GM19328 (cell line): ENCODE measurements around the gene FLCN.

Source experiments
- ATAC-seq: cut with Tn5 transposase; IDR thresholded peaks from one replicate; pipeline ENCODE4 v1.9.1; 2021; ENCODE audit warnings: mild to moderate bottlenecking, moderate library complexity; ENCODE audit not compliant: unreplicated experiment

The FLCN gene

DNA sequence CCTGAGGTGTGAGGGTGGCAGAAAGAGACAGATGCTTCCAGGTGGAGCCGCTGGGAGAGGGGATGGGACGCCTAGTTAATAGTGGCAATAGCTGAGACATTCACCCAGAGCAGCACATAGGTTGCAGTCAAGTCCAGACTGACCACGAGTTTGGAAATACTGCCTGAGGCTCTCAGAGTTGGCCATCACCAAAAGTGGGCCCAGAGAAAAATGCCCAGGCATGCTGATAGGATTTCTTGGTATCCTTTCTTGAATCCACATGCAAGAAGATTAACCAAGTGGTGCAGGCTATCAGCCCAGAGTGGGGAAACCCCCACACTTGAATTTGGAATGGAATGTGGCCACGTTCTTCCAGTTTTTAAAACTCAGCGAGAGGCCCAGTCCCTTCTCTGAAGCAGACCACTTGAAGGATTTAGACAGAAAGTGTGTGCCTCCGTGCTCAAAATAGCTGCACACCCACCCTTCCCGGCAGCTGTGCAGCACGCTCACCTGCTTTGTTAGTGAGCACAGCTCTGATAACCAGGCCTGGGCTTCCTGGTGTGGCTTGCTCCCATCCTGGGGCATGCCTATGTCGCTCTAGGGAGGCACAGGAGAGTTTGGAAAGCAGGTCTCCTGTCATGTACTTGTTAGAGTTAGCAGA lies 66.5 kb downstream of the FLCN start:
- no peak for ATAC-seq

GRCh38 chr17:17169396-17169795 lies 67.6 kb downstream of the FLCN start:
- ATAC-seq: no peak

GRCh38 chr17:17168401-17168800 lies 68.6 kb downstream of the FLCN start:
- no peak for ATAC-seq

- ATAC-seq: no peak
Observed at GRCh38 chr17:17167986-17168385, 69.0 kb downstream of the FLCN start.

- ATAC-seq: no peak
Observed at GRCh38 chr17:17167356-17167755, 69.6 kb downstream of the FLCN start.

- ATAC-seq: no peak
Observed at GRCh38 chr17:17166446-17166845, 70.5 kb downstream of the FLCN start.

DNA sequence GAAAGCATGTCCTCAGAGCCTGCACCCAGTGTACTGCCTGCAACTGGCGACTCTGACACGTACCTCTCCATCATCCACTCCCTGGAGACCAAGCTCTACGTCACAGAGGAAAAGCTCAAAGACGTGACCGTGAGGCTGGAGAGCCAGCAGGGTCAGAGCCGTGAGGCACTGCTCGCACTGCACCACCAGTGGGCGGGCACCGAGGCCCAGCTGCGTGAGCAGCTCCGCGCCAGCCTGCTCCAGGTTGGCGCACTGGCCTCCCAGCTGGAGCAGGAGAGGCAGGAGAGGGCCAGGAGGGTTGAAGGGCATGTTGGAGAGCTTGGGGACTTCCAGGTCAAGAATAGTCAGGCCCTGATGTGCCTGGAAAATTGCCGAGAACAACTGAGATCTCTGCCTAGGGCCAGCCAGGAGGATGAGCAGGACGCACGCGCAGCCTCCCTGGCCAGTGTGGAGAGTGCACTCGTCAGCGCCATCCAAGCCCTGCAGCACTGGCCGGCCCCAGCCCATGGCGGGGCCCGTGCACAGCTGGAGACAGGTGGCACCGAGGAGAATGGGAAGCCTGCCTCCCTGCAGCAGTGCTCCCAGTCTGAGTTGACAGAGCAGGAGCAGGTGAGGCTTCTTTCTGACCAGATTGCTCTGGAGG lies 71.2 kb downstream of the FLCN start:
- ATAC-seq: no peak

- no peak for ATAC-seq
Observed at GRCh38 chr17:17164676-17165075, 72.3 kb downstream of the FLCN start.

DNA sequence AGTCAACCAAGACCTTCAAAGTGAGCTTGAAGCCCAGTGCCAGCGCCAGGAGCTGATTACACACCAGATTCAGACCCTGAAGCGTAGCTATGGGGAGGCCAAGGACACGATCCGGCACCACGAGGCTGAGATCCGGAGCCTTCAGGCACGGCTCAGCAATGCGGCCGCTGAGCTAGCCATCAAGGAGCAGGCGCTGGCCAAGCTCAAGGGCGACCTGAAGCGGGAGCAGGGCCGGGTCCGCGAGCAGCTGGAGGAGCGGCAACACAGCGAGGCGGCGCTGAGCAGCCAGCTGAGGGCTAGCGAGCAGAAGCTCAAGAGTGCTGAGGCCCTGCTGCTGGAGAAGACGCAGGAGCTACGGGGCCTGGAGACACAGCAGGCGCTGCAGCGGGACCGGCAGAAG lies 72.8 kb downstream of the FLCN start:
- no peak for ATAC-seq
